Stimulated activated naive CD8-positive, alpha-beta T cell treated with anti-CD3 and anti-CD28 coated beads, Interleukin-15, Interleukin-2, amounts not matched to agents 100 U/mL and 50 U/mL, for 24 hours (primary cell): ENCODE measurements around the gene C9orf85.

Experiments
- ATAC-seq: fragments of 150-1000 bp; cut with Tn5 transposase; one replicate; pipeline ENCODE4 v1.10.0; 2021
- DNase-seq: peaks from one replicate; pipeline ENCODE4 v3.0.0; 2021

C9orf85 gene

DNA sequence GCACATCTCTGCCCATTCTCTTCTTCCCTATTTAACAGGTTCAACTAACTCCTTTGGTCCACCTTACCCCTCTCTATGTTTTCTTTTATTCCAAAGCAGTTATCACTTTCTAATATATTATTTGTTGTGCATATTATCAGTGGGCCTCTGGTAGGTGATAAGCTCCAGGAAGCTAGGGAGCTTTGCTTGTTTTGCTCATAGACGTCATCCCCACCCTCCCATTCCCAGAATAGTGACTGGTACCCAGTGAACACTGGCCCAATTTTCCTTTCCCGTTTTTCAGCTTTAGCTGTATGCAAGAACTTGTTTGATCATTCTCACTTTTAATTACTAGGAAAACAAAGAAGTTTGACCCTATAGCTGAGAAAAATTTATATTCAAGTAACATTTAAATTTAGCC, 7.4 kb upstream of the C9orf85 start:
- DNase-seq (no peak), ATAC-seq (no peak)

DNA sequence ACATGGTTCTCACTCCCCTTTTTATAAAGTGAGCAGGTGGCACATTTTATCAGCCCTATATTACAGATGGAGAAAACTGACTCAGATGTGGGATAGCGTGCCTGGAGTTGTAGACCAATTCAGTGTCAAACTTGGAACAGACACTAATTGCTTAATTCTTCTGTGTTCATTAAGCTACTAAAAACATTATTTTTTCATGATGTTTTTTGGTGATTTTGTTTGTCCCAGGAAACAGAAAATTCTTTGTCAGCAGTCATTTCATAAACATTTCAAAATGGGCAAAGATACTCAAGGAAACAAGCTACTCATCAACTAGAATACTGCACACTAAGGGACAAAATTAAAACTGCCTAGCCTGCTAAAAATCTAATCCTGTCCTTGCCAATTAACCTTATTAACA, 2.6 kb upstream of the C9orf85 start:
- no peak for DNase-seq
- ATAC-seq, result no peak

DNA sequence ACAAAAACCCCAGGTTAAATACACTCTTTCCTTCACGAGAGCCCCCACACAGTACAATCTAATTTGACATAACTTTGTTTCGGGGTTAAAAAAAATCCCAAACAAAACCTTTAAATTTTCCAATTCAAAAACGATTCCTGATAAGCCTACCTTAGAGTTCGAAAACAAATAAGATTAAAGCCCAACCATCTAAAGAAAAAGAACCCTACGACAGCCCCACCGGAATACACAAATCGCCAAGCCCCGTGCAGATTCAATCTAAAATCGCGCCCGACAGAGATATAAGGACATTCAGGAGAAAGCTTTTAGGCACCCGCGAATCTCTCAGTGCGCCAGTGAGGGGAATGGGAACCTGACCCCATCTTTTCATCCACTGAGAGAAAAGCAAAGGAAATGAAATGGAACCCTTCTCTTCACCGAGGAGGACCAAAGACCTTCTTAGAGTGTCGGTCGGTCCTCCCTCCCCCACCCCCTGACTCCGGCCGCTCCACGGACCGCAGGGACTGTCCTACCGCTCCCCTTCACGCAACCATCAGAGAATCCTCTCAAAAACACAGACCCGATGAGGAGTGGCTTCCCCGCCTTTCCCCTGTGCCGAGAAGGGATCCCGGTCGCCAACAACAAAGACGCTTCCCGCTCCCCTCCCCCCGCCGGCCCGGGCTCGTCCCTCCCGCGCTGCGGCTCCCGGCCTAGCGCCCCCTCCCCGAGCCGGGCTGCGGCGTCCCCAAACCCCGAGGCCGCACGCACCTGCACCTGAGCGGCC, 1.4 kb upstream of the C9orf85 start:
- ATAC-seq, result no peak
- DNase-seq, result peak; percentile 63

DNA sequence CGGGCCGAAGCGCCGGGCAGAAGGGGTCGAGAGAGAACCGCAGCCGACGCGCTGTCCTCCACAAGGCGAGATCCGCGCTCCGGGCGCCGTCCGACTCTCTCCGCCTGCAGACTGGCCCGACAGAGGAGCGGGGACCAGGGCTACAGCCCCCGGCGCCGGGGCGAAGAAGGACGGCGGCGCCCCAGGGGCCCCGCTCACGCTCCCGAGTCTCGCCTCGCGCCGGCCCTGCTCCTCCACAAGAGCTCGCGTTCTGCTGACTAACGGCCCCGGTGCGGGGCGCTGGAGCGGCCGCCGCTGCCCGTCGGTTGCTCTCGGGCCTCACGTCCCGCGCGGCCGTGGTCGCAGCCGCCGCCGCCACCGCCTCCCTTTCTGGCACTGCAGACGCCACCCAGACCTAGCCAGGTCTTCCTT, 784 bp upstream of the C9orf85 start:
- peak; percentile 2 for ATAC-seq

DNA sequence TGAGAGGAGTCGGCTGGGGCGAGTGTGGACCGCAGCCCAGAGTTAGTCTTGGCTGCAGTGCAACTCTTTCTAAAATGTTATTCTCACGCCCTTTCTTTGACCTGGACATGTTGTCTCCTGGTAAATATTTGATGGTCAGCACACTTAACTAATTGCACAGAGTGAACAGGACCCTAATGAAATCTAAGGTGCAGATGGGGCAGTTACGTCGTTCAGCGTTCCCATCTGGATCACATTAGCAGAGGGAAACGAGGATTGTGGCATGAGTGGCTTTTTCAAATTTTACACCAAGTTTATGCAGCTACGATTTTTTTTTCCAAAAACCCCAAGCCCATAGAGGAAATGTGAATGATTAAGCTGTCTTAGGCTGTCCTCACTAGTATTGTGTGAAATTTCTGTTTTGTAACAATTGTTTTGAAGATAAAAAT, 483 bp downstream of the C9orf85 start:
- ATAC-seq (no peak), DNase-seq (no peak)

More for the DNA sequence above, 784 bp upstream of the C9orf85 start:
- no peak for DNase-seq

DNA sequence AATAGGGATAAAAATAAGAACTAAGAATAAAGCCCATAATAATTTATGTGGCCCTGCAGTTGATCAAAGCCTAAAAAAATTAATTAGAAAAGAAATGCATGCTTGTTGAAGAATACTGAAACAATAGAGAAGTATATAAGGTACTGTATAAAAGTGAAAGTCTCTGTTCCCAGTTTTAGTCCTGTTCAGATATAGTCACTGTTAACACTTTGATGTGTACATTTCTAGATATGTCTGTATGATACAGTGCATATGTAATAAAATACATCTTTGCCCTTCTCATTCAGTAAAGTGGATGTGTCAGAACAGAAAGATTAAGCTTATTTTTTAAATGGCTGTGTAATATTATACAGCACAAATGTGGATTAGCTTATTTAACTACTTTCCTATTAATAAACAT, 4.1 kb downstream of the C9orf85 start:
- DNase-seq (no peak), ATAC-seq (no peak)

DNA sequence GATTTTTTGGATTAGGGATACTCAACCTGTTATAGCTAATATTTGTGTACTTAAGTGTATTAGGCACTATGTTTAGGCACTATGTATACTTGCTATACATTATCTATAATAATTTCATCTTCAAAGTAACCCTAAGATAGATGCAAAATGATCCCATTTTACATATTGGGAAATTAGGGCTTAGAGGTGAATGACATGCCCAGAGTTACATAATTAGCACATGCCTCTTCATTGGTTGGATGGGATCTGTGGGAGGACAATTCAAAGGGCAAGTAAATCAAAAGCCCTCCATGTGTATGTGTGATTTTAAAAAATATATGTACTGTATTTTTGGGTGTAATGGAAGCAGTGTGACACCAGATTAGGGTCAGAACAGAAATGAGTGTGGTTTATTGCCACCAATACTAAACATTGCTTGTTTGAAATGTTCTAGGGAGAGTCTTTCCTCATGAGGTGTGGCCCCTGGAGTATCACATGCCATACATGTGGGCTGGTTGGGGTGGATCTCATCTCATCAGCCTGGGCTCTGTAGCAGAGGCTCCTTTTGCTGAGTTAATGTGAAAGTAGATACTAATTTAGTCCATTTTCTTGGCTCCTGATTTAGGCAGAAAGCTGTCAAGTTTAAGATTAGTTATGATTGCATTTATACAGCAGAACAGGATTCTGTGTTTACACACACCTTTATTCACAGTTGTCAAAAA, 5.5 kb downstream of the C9orf85 start:
- no peak for DNase-seq

DNA sequence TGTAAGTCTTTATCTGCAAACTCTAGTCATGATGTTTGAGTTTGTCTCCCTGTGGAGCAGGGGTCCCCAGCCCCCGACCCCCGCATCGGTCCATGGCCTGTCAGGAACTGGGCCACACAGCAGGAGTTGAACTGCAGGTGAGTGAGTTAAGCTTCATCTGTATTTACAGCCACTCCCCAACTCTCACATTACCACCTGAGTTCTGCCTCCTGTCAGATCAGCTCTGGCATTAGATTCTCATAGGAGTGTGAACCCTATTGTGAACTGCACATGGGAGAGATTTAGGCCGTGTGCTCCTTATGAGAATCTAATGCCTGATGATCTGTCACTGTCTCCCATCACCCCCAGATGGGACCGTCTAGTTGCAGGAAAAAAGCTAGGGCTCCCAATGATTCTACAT, 7.0 kb downstream of the C9orf85 start:
- no peak for ATAC-seq
- DNase-seq, result no peak

More for the DNA sequence above, 5.5 kb downstream of the C9orf85 start:
- ATAC-seq, result peak; percentile 78

DNA sequence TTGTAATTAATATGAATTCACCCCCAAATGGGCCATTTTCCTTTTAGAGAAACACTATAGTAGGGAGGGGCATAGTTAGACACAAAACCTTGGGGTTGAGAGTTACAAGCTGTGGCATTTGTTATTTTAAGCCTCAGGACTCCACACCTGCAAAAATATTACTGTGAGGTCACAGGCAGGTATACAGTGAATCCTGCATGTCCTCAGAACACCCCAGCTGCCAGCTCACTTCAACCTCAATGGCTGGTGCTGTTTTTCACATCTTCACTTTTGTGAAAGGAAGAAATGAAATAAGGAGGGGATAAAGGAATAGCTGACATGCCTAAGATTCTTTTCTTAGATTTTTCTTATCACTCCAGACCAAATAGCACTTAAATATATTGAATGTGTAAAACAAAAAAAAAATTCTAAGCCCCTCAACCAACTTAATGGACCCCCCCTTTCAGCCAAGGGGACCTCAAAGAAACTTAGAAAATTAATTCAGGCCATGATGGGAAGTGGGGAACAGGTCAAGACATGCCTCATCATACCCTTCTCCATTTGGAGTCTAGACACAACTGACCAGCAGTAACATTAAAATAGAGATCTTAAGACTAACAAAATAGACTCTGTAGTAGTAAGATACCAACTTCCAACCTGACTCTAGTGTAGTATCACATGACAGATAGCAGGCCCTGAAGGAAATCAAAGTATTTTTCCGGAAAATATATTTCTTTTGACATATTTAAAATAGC, 9.2 kb downstream of the C9orf85 start:
- ATAC-seq (no peak), DNase-seq (no peak)

DNA sequence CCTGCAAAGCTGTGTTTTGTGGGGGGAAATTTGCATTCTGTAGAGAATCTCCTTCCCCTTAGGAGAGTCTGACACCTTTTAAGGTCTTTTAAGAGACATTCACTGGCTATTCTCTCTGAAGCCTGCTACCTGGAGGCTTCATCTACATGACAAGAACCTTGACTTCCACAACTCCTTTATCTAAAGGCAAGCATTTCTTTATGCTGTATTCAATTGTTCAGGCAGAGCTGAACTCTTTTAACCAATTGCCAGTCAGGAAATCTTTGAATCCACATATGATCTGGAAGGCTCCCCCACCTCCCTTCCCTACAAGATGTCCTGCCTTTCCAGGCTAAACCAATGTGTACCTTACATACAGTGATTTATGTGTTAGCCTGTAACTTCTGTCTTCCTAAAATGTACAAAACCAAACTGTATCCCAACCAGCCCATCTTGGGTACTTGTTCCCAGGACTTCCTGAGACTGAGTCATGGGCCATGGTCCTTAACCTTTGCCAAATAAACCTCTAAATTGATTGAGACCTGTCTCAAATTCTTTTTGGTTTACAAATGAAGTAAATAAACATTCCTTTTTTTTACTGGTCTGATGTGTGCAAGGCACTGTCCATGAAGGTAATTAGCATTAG, 9.9 kb downstream of the C9orf85 start:
- no peak for DNase-seq
- no peak for ATAC-seq

DNA sequence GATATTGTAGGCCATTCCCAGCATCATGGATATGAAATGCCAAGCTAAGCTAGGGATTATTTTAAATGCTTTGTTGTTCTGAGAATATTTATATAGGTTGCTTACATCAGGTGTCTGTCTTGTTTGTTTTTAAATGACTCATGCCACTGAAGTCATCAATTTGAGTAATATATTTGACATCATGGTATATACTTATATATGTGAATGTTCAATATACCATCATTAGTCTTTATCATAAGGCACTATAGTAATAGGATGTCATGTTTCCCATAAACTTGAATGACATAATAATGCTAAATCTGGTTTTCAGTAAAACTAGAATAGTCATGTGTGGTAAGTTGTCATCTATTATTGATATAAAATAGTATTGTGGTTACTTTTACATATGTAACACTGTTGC, 13.1 kb downstream of the C9orf85 start:
- ATAC-seq (no peak), DNase-seq (no peak)

DNA sequence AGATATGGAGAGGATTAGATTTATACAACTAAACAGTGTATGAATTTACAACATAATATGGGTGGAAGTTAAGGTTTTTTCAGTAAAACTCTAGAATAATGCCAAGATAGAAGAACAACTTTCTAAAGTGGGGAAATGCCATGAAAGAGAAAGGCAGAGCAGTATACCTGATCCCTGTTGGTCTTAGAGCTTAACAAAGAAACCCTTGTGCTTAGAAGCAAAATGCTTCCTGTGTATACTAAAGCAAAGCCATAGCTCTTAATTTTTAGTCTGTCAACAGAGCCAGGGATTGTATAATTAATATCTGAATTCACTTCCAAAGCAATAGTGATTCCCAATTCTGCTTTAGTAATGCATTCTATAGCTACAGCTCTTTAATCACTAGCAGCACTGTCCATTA, 14.4 kb downstream of the C9orf85 start:
- ATAC-seq (no peak), DNase-seq (no peak)

DNA sequence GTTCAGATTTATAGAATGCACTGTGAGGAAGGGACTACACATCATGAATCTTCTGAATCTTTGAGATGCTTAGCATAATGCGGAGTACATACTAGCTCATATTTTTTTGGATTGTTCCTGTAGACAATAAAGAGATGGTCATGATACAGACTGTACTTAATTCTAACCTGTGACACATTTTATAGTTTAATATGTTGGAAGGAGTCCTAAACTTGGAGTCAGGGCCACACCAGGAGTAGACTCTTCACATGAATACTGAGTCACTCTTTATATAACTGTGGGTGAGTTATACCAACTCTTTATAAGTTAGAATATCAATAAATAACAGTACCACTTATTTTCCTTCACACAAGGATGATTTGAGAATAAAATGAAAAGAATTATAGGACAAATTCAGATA, 16.9 kb downstream of the C9orf85 start:
- DNase-seq (no peak), ATAC-seq (no peak)

DNA sequence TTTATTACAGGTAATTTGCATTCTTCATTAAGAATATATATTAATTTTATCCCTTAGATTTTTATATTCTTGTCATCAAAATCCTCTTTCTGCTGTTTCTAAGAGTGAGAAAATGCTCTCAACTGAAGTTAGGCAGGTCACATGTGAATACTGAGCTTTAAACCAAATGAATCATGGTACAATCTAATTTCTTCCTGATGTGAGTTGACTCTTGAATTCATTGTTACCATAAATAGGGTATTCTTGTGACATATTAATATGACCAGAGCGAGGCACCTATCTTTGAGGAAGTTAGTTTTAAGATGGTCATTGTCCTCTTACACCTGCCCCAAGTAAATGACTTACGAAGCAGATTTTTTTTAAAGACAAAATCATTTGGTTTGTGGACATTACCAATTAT, 17.4 kb downstream of the C9orf85 start:
- DNase-seq, result no peak
- ATAC-seq, result no peak

DNA sequence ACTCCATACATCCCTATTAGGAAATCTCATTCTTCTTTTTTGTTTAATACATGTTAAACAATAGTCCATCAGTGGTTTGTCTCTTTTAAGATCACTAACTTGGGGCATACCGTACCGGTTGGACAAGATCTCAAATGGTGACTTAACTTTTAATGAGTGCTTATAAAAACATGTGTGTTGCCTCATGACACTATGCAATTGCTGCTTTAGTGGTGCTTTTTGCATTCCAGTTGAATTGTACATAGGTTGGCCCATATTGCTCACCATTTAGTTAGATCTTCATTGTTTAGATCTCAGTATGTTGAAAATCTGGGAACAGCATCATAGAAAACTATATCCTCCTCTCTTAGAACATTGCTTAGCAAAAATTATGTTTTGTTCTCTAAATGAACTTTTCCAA, 17.8 kb downstream of the C9orf85 start:
- DNase-seq (no peak), ATAC-seq (no peak)

DNA sequence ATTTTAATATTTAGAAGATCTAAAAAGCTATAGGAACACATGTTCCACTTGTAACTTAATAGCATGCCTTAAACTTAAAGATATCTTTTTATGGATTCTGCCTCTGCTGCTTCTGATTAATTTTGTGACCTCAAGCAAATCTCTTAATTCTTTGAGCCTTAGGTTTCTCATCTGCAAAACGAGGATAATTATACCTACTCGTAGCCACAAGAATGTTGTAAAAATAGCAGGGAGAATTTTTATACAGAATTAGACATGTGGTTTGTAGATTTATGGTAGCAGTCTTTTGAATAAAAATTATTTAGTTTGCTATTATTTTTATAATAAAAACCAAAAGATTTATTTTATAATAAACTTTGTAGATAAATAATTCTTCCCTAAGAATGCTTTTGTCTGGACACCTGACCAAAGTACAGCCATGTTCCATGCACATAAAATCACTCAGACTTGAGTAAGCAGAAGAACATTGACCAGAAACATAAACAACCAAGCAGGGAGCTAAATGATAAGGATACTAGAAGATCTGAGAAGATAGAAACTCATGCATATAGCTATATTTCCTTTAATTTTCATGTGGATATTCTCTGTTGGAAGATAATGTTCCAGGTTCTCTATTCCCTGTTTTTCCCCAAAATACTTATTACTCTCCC, 18.5 kb downstream of the C9orf85 start:
- DNase-seq, result no peak
- no peak for ATAC-seq

DNA sequence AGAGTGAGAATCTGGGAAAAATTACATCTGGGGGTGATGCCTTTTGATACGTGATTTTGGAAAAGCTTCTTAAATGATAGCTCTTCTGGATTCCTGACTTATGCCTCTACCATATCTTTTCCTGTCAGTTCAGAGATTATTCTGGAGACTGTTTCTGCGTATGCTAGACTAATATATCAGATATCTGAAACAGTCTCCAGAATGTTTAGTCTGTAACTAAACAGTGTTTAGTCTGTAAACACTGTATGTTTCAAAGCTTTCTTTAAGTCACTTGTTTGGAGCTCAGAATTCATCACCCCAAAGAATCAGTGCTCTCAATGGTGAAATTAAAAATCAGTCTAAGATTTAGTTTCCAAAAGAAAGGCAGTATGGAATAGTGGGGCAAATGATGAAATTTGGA, 19.7 kb downstream of the C9orf85 start:
- ATAC-seq (no peak), DNase-seq (no peak)

DNA sequence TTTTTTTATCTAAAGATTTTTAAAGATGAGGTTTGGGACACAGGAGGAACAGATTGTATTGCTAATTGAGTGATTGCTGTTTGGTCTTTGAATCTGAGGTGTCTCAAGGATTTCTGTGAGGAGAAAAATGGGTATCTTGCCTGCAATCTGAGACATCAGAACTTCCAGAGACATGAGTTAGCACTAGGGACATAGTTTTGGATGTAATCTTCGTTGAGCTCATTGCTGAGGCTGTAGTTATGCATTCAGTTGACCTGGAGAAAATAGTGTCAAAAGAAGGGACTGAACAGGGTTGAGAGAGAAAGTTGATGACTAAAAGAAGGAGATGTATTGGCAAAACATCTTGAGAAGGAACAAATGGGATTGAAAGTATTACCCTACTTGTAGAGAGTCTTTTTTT, 24.6 kb downstream of the C9orf85 start:
- no peak for DNase-seq
- no peak for ATAC-seq

DNA sequence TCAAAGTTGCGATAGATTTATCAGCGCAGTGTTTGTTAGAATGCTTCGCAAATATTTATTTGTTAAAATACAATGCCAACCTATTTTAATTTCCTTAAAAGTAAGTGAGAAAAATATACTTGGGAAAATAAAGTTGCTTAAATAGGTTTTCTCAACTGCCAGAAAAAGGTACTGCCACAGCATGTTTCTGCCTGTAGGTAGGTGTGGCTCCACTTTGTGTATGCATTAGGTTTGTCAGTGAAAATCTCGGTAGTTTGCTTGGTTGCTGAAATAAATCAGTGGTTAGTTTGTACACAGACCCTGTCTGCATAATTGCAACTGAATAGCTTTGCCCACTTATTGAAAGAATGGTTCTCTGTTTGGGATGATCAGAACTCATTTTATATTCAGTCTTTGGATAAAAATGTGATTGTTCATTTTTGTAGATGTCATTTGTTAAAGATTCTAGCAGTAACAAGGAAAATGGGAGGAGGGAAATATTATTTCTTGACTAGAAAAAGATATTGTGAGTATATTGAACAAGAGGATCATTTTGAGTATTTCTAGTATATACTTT, 25.7 kb downstream of the C9orf85 start:
- ATAC-seq (no peak), DNase-seq (no peak)

DNA sequence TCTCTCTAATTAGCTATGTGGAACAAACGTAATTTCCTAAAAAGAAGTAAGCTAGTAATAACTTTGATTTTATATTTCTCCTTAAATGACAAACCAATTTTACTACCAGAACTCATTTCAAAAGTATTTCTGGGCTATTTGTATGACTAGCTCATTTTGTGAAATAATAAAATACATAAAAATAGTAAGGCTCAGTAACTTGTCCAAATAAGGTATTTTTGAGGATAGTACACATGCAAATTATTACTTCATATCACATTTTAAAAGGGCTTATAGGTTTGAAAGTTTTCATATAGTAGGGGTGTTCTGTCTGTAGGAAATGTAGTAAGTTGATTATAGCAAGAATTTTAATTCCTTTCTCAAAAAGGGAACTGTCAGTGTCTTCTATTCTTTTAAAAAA, 26.5 kb downstream of the C9orf85 start:
- ATAC-seq (no peak), DNase-seq (no peak)

DNA sequence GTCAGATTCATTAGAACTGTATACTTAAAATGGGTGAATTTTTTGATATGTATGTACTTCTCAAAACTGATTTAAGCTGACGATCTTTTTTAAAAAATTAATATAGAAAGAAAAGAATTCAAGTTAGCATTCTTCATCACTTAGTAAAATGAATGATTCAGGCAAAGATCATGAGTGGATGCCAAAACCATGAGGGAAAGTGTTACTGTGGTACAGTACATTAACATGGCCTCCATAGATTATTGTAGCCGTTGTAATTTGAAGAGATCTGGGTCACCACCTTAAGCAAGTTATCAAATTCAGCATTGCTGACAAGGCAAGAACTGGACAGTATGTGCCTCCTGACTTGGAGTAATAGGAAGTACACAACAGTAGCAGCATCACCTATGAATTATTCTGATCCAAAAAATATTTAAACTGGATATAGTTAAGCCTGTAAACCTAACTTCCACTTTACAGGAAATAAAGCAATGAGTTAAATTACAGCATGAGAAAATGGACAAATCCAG, 29.7 kb downstream of the C9orf85 start:
- ATAC-seq (no peak), DNase-seq (no peak)
